ENCODE results near the gene GZF1. TPM values are rescaled to one million over a fixed set of nuclear protein-coding genes. Genes with fewer than 3 reads are reported as not detected.
A peak's percentile ranks its signal among the peaks of the same experiment; 100 is the strongest.
"Not testable (repeated sequence)": the region's sequence is repeated elsewhere in the genome, so short reads cannot be mapped to it uniquely, and the experiment has no call there.

GZF1 gene
- total and polyA plus RNA-seq, 12 donors: 8.6 to 42.7 (median 27.1) TPM

DNA sequence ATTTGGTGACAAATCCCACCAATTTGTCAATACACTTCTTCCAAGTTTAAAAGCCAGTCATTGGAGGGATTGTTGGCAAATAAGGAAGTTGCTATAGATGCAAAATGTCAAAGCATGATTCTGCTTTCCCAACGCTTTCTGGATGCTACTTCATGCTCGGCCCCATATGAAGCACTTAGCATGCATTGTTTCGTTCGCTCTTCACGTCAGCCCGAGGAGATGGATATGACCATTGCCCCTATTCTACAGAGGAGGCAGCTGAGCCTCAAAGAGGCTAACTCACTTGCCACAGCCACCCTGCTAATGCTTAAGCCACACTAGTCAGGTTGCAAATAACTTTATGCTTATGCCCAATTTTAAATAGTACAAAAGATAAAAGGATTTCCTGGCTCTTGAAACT is 14.2 kb upstream of the GZF1 start:
- H3K4me3 ChIP-seq: no peak overlapping the region
- 95 to 96% methylated on average over 6 of the region's 6 CpGs for WGBS, 2 donors
- H3K4me1 ChIP-seq: peaks cover 3 to 28% (median 23%) of the 10 kb centered on the region in 9 donors
- TF ChIP-seq, protein P1, sequence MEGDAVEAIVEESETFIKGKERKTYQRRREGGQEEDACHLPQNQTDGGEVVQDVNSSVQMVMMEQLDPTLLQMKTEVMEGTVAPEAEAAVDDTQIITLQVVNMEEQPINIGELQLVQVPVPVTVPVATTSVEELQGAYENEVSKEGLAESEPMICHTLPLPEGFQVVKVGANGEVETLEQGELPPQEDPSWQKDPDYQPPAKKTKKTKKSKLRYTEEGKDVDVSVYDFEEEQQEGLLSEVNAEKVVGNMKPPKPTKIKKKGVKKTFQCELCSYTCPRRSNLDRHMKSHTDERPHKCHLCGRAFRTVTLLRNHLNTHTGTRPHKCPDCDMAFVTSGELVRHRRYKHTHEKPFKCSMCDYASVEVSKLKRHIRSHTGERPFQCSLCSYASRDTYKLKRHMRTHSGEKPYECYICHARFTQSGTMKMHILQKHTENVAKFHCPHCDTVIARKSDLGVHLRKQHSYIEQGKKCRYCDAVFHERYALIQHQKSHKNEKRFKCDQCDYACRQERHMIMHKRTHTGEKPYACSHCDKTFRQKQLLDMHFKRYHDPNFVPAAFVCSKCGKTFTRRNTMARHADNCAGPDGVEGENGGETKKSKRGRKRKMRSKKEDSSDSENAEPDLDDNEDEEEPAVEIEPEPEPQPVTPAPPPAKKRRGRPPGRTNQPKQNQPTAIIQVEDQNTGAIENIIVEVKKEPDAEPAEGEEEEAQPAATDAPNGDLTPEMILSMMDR (IDR thresholded peaks at IDR 0.05): no peak
- no peak for DNase-seq
- H3K9me3 ChIP-seq: peaks cover 0 to 3% (median 0%) of the 10 kb centered on the region in 11 donors
- intact Hi-C loops (cut with DNase I): loop anchor here in 7 of 10 donors (5.0 to 10.0 kb wide), 6 partner anchors 103 to 1003 kb away; partner anchors contain the start of gene CST9 (in 2 of the 7)
- no peaks in the 10 kb centered on the region for H3K27me3 ChIP-seq
- no peaks in the 10 kb centered on the region for H3K36me3 ChIP-seq
- ATAC-seq: no peak
- H3K27ac ChIP-seq: no peak overlapping the region

DNA sequence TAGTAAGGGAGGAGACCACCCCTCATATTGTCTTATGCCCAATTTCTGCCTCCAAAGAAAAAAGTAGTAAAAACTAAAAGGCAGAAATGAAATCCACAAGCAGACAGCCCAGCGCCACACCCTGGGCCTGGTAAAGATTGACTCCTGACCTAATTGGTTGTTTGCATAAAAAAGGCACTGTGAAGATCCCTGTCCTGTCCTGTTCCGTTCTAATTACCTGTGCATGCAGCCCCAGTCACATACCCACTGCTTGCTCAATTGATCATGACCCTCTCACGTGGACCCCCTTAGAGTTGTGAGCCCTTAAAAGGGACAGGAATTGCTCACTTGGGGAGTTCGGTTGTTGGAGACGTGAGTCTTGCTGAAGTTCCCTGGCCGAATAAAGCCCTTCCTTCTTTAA is 13.5 kb upstream of the GZF1 start:
- not testable (repeated sequence) for H3K27me3 ChIP-seq, ATAC-seq, DNase-seq, H3K9me3 ChIP-seq, H3K4me3 ChIP-seq, H3K36me3 ChIP-seq
- intact Hi-C loops (cut with DNase I): loop anchor here in 7 of 10 donors (5.0 to 10.0 kb wide), 6 partner anchors 104 to 1004 kb away; partner anchors contain the start of gene CST9 (in 2 of the 7)
- Histone ChIP-seq H3K4me1 (peaks cover 3 to 29% (median 24%) of the 10 kb centered on the region in 9 donors), H3K27ac (peak overlapping the region in 2 of 10 donors; percentile 97 to 99)
- WGBS, 2 donors: 94 to 97% methylated on average over 6 of the region's 6 CpGs

DNA sequence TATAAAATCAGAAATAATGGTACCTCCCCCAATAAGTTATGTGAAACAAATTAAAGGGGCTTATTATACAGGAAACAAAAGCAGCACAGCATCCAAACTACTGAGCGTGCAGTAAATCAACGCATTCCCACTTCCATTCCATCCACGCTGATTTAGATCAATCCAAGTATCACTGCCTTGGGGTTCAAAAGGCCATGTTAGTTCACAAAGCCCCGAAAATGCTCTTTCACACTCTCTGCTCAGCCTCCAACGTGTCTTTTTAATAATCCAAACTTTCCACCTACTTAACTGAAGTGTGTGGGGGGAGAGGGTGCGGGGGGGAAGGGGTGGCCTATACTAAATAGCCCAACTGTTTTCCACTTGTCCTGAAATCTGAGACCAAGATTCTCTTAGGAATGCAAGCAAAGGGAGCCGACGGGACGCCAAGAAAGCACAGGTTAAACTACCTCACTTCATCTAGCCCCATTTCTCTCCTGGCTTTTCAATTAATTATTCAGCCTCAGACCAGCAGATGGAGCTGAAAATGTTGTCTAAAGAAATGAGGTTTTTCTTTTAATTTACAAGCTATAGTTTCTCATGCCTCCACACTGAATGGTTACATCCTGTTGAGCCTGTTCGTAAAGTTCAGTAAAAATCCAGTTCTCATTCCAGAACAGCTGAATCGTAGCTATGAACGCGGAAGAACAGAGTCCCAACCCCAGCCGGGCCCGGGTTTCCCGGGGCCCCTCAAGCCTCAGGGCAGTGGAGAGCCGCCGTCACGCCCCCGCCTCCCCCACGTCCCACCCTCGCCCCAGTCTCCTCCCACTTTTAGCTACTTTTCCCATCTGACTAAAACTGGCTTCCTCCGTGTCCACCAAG is 12.4 kb upstream of the GZF1 start:
- intact Hi-C loops (cut with DNase I): loop anchor here in 7 of 10 donors (1.0 to 10.0 kb wide), 10 partner anchors 97 to 1705 kb away; partner anchors contain the start of genes CST9 (in 3 of the 7), CST3 (in 2 of the 7), ACSS1 (in 1 of the 7) and THBD (in 1 of the 7)

DNA sequence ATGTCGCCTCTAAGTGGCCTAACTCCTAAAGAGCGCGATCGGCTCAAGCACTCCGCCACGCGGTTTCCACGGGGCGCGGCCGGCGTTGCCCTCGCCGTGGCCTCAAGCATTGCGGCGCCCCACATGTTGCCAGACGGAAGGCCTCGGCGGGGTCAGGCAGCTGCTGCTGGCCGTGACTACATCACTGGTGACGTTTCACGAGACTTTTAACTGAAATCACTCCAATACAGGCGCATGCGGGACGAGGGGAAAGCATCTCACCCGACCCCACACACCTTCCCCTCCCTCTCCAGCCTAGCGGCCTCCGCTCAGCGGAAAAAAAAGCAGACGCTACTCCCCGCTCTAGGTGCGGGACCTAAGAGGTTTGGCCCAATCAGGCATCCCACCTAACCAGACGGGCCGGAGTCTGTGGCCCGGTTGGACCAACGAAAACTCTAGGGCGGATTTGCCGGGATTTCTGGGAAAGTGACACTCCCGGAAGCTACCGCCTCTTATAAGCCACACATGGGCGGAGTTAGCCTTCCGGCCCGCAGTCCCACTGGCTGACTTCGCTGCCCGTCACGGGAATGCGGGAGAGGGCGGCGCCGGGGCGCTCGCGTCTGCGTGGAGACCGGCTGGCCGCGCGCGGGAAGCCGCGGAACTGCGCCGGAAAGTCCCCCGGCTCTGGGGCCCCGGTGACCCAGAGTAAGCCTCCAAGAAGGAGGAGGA is 11.6 kb upstream of the GZF1 start, which contains the start of gene NXT1:
Gene NXT1, plus strand, starts transcription at position 596 of the 708 bp plus-strand sequence. CDS start 3,251 bp downstream, outside the sequence.
- H3K4me1 ChIP-seq: peaks cover 3 to 29% (median 24%) of the 10 kb centered on the region in 9 donors
- no peaks in the 10 kb centered on the region for H3K27me3 ChIP-seq
- peaks cover 0 to 17% (median 0%) of the 10 kb centered on the region in 9 donors for H3K36me3 ChIP-seq
- H3K9me3 ChIP-seq: no peaks in the 10 kb centered on the region
- ATAC-seq: peak; percentile 93 to 97 (median 96)
- H3K27ac ChIP-seq: peak within 1 kb of the TSS; percentile 88 to 100 (median 98)
- peak; percentile 97 to 98 for DNase-seq
- WGBS, 2 donors: 0% methylated on average over 65 of the region's 65 CpGs
- peak within 1 kb of the TSS; percentile 78 to 97 (median 86) for H3K4me3 ChIP-seq
- TF ChIP-seq, protein P1 (IDR thresholded peaks at IDR 0.05): no peak
- intact Hi-C loops (cut with DNase I): loop anchor here in 4 of 10 donors (5.0 to 10.0 kb wide), 5 partner anchors 186 to 1704 kb away; partner anchors contain the start of genes CST3 (in 2 of the 4), ACSS1 (in 1 of the 4), CST9 (in 1 of the 4) and THBD (in 1 of the 4)

More for the DNA sequence above, 12.4 kb upstream of the GZF1 start:
- 6 to 9% methylated on average over 23 of the region's 23 CpGs for whole genome bisulfite sequencing, 2 donors
- Histone ChIP-seq H3K9me3 (no peaks in the 10 kb centered on the region), H3K27ac (peak overlapping the region; percentile 88 to 100 (median 98)), H3K36me3 (peaks cover 0 to 10% (median 0%) of the 10 kb centered on the region in 9 donors), H3K4me1 (peaks cover 3 to 29% (median 24%) of the 10 kb centered on the region in 9 donors), H3K27me3 (no peaks in the 10 kb centered on the region), H3K4me3 (peak overlapping the region; percentile 78 to 97 (median 86))
- DNase-seq (peak in 1 of 2 donors; percentile 85), ATAC-seq (peak; percentile 69 to 87 (median 79))
- TF ChIP-seq, protein P1 (IDR thresholded peaks at IDR 0.05): peak; percentile 10 to 68 (median 57)
